GM12891 (cell line): Measurements from ENCODE around the gene AXDND1. TPM values are rescaled to one million over a fixed set of nuclear protein-coding genes. Genes with fewer than 3 reads are reported as not detected.

ENCODE experiments used
- DNase-seq: peaks from one replicate; pipeline ENCODE4 v3.0.0; 2011; ENCODE audit warnings: low spot score; ENCODE audit not compliant: insufficient read length
- FAIRE-seq: peaks from 2 replicates; lab custom pipeline; 2011; peaks lifted over from hg19 to GRCh38; lab: Jason Lieb, UNC
- PAX5 ChIP-seq: IDR thresholded peaks from 2 replicates; pipeline ENCODE4 v1.6.1; 2011; ENCODE audit warnings: low read length, moderate library complexity, mild to moderate bottlenecking; ENCODE audit not compliant: insufficient read depth, severe bottlenecking
- POLR2A ChIP-seq: IDR thresholded peaks from 2 replicates; pipeline ENCODE4 v1.6.1; 2011; ENCODE audit warnings: low read depth, low read length, control low read depth
- POLR2AphosphoS5 ChIP-seq: IDR thresholded peaks from 2 replicates; pipeline ENCODE4 v1.6.1; 2011; ENCODE audit warnings: low read depth, low read length, control low read depth
- POU2F2 ChIP-seq: IDR thresholded peaks from 2 replicates; pipeline ENCODE4 v1.6.1; 2011; ENCODE audit warnings: low read depth, mild to moderate bottlenecking, control low read depth, low read length, moderate library complexity
- SPI1 ChIP-seq: IDR thresholded peaks from 2 replicates; pipeline ENCODE4 v1.6.1; 2011; ENCODE audit warnings: low read depth, low read length, control low read depth
- TAF1 ChIP-seq: IDR thresholded peaks from 2 replicates; pipeline ENCODE4 v1.6.1; 2011; ENCODE audit warnings: low read depth, low read length, control low read depth
- polyA plus RNA-seq: library from polyadenylated mRNA; unstranded; fragments of >200 nt; gene quantifications from one replicate; pipeline ENCODE4 v1.2.1, GENCODE V29; 2012; ENCODE audit warnings: low read depth, missing spikeins, inconsistent platforms; ENCODE audit not compliant: missing spikeins

Gene AXDND1, protein sequence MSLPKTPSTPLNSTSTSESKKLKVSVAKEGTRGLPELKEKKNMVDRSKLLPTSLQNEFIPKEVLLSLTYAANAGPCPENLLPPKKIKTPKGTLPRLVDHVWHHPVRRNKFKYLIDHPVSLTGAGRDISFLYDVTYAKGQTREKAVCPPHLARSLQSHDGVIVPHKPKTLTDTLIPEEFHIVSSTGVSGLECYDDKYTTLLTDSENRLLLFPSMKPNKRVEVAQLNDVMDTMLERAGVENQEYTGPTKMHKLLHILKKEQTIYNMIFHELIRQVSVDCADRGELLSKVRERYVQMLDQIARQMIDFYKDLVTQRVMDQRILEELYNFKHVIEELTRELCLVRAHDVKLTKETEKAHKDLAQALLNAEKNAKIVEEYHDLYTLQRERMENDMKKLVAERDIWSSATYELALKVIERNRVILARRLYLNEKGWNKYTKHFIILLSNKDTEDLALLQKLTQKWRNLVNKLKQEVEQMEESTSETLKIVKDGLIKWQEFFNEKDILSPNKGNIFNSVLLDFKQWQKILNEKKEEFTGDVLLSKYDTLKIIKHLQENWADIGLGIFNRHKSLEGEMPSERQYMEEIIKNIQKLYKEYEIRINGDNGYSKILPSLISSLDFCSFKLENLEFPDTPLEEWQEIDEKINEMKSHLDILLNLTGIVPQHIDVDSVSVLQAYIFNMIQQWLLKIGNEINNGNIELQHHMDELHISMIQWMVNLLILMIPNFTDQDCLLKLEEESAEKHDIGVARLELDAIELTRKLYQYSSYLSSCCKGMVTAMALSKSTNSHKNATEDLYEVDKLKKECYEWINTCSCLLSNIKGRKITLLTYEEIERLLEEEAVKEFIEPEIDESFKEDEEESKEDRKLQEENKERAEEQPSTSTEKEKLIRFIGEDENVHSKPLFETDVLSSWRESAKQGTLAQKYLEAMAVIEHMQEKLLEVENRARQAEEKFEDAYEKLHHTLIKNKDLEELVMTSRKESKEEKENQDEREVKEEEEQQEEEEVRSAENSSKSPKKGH
- polyA plus RNA-seq = 0.22 TPM

DNA sequence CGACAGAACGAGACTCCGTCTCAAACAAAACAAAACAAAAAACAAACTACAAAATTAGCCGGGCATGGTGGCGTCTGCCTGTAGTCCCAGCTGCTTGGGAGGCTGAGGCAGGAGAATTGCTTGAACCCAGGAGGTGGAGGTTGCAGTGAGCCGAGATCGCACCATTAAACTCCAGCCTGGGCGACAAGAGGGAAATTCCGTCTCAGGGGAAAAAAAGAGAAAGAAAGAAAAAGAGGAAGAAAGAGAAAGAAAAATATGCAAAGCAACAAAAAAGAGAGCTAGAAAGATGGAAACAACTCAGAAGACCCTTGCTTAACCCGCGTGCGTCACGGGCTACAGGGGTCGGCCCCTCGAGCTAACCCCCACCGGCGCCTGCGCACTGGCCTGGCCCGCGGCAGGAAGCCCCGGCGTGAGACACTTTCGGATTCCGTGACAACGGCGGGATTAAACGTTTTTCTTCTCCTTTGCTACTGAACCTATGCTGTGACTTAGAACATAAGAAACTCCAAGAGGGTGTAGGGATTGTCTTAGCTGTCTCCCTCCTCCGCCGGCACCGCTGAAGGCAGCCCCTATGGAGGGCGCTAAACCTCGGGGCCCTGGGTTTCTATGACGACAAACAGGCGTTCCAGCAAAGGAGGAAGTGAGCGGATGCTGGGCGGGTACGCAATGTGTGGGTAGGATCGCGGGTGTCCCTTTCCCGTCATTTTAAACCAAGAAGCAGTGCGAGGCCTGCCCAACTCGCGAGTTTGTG lies at the start of gene AXDND1:
Gene AXDND1, plus strand, starts transcription at position 630 of the 751 bp plus-strand sequence. CDS start 539 bp downstream, outside the sequence.
- DNase-seq = peak; percentile 75
- FAIRE-seq = peak; percentile 84
- 0 out of 2 replicates have a peak, but pooled peaks have one; percentile 12 for TF ChIP-seq TAF1
- TF ChIP-seq POLR2AphosphoS5 = no peak
- TF ChIP-seq SPI1 = peak; percentile 94
- TF ChIP-seq POU2F2 = peak; percentile 37; the same call in 1 of the 2 replicates
- peak; percentile 39; the same call in 1 of the 2 replicates for TF ChIP-seq POLR2A
- no peak for TF ChIP-seq PAX5

DNA sequence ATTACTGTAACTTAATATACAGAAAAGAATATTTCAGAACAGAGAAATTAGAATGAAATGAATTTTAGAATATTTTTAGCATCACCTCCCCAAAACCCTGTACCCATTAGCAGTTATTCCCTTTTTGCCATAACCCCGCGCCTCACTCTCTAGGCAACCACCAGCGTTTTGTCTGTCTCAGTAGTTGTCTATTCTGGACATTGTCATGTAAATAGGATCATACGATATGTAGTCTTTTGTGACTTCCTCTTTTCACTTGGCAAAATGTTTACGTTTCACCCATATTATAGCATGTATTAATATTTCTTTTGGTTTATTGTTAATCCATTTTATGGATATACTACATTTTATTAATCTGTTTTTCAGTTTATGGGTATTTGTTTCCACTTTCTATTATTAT lies 47.3 kb upstream of the AXDND1 start:
- FAIRE-seq = no peak
- TF ChIP-seq TAF1 (no peak), SPI1 (peak; percentile 88), PAX5 (no peak)
- no peak for DNase-seq

DNA sequence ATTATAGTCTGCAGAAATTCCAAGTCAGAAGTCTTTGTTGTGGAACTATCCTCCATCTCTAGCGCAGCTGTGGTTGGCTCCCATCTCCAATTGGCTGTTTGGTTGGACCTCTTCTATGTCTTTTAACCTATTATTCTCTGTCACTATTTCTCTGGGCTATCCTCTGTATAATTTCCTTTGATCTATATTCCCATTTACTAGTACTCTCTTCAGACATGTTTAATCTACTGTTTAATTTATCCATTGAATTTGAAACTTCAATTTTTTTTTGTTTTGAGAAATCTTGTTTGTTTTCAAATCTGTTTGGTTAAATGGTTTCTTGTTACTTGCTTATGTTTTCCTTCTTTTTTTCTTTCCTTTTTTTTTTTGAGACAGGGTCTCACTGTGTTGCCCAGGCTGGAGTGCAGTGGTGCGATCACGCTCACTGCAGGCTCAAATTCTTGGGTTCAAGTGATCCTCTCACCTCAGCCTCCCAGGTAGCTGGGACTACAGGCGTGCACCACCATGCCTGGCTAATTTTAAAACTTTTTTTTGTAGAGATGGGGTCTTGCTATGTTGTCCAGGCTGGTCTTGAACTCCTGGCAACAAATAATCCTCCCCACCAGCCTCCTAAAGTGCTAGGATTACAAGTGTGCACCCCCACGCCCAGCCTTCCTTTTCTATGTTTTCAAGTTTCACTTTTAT lies 44.1 kb upstream of the AXDND1 start:
- TF ChIP-seq POLR2A (no peak), PAX5 (no peak), SPI1 (no peak), TAF1 (no peak), POU2F2 (no peak), POLR2AphosphoS5 (no peak)
- no peak for DNase-seq
- no peak for FAIRE-seq

DNA sequence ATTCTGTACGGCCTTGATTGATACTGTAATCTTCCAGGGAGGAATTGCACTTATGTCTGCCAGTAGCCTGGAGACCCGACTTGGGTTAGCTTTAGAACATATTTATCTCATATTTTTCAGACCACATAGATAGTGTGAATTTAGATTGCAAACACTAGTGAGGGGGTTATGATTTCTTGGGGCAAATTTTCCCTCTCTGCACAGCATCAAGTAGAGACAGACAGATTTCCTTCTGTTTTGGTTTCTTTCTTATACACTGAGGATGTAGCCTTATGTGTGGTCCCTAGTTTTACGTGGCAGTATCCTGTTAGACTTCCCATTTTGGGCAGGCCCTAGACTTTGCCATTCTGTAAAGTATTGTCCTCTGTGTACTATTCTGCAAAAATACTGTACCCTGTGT lies 43.2 kb upstream of the AXDND1 start:
- TF ChIP-seq POLR2A (no peak), PAX5 (no peak), SPI1 (no peak), POLR2AphosphoS5 (no peak), TAF1 (no peak)
- FAIRE-seq (no peak), DNase-seq (no peak)

DNA sequence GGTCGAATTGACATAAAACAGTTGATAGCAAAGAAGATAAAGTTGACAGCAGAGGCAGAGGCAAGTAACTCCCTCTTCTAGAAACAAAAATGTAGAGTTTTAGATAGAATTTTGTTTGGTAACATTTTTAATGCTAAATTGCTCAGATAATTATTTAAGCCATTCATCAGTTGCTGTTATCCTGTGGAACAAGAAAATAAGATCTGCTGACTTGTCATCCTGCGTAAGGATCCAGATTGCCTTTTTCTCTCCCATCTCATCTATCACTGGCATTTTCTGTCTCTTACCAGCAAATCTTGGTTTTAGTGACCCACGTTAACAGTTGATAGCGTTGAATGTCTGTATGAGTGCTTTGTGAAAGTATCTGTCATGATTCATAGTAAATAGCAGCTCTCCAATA lies 42.3 kb upstream of the AXDND1 start:
- FAIRE-seq (no peak), DNase-seq (no peak)
- TF ChIP-seq POU2F2 (no peak), SPI1 (no peak), POLR2A (no peak), POLR2AphosphoS5 (no peak), TAF1 (no peak), PAX5 (no peak)

DNA sequence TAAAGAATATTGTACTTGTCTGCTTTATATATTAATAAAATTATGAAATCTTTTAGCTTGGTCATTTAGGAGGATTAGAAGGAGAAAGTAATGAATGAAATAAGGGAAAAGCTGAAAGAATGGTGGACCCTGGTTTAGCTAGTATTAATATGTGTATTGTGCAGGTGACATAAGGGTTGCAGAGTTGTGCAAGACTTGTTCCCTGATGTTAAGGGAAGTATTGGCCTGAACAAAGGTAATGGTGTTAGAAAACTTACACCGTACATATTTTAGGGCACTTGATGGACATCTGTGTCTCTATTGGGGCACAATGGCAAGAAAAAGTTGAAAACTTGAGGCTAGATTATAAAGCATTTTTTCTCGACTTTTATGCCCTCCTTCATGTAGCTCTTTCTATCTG lies 39.9 kb upstream of the AXDND1 start:
- DNase-seq = no peak
- TF ChIP-seq POLR2AphosphoS5 (no peak), SPI1 (no peak), TAF1 (no peak), POU2F2 (no peak), POLR2A (no peak), PAX5 (no peak)
- no peak for FAIRE-seq

DNA sequence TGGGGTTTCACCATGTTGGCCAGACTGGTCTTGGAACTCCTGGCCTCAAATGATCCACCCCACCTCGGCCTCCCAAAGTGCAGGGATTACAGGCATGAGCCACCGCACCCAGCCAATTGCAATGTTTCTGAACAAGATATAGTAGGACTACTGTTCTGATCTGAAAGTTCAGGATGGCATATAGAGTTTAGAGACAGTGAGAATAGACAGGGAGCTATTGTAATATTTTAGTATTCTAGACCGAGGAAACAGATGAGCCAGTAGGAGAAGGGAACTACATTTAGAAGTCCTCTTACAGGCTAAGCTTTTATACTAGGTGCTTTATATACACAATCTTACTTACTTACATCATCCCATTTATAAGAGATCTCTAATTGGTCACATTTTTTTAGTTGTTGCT lies 39.0 kb upstream of the AXDND1 start:
- TF ChIP-seq SPI1 (no peak), TAF1 (no peak), POU2F2 (no peak), PAX5 (no peak), POLR2AphosphoS5 (no peak), POLR2A (no peak)
- DNase-seq (no peak), FAIRE-seq (no peak)

DNA sequence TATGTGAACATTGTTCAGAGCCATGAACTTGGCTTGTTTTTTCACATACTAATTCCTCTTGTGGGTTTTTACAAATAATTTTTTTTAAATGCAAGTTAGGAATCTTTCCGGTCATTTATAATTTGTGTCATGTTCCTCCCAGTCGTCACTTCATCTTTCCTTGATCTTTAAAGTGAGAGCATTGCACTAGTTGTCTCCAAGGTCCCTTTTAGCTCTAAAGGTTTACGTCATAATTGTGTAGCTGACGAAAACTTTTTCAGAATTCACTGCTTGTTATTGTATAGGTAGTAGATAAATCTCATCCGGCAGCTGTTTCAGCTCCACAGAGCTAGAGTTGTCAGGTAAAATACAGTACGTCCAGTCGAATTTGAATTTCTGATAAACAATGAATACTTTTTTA lies 38.6 kb upstream of the AXDND1 start:
- TF ChIP-seq TAF1 (no peak), POU2F2 (no peak), PAX5 (no peak), POLR2AphosphoS5 (no peak), SPI1 (no peak), POLR2A (no peak)
- no peak for FAIRE-seq
- no peak for DNase-seq
